VCaP (cell line): ENCODE results near the gene KCTD5.
A peak's percentile ranks its signal among the peaks of the same experiment; 100 is the strongest.

Experiments
- H3K27ac ChIP-seq: fragments of 450-650 bp; 2 replicates; pipeline ENCODE4 v1.5.1; 2017
- CTCF ChIP-seq: fragments of 450-650 bp; conservative IDR thresholded peaks from 2 replicates; pipeline ENCODE4 v1.5.1; 2017; ENCODE audit warnings: mild to moderate bottlenecking, moderate library complexity

Gene KCTD5

GRCh38 chr16:2710711-2711231, 28.4 kb downstream of the KCTD5 start:
- H3K27ac ChIP-seq = no peak overlapping the region

GRCh38 chr16:2711370-2712062, 29.2 kb downstream of the KCTD5 start:
- no peak overlapping the region for H3K27ac ChIP-seq
- TF ChIP-seq CTCF = no peak

More at GRCh38 chr16:2710711-2711231, 28.4 kb downstream of the KCTD5 start:
- TF ChIP-seq CTCF = no peak

GRCh38 chr16:2712063-2712441, 29.7 kb downstream of the KCTD5 start:
- no peak overlapping the region for H3K27ac ChIP-seq
- TF ChIP-seq CTCF = no peak

- no peak for TF ChIP-seq CTCF
- no peak overlapping the region for H3K27ac ChIP-seq
These were observed 30.2 kb downstream of the KCTD5 start for GRCh38 chr16:2712546-2712945.

GRCh38 chr16:2713523-2713922, 31.2 kb downstream of the KCTD5 start:
- H3K27ac ChIP-seq = no peak overlapping the region
- TF ChIP-seq CTCF = no peak

GRCh38 chr16:2713985-2714774, 31.9 kb downstream of the KCTD5 start:
- no peak for TF ChIP-seq CTCF
- H3K27ac ChIP-seq = no peak overlapping the region

- H3K27ac ChIP-seq = peak overlapping the region; percentile 10; the same call in 1 of the 2 replicates
- TF ChIP-seq CTCF = no peak
These were observed 32.7 kb downstream of the KCTD5 start for GRCh38 chr16:2715064-2715463.
